ENCODE measurements around the gene UGT1A3.

UGT1A3 gene

DNA sequence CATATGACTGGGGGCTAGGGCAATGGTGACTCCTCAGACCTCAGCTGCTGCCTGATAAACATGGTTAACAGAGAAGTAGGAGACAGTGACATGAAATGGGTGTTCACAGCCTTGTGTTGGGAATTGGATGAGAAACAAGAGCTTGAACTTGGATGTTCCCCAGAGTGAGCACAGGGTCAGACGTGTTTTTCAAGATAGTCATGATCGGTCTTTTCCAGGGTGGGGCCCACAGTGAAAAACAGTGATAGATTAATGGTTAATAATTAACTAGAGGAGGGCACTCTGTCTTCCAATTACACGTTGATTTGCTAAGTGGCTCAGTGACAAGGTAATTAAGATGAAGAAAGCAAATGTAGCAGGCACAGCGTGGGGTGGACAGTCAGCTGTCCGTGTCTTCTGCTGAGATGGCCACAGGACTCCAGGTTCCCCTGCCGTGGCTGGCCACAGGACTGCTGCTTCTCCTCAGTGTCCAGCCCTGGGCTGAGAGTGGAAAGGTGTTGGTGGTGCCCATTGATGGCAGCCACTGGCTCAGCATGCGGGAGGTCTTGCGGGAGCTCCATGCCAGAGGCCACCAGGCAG is at the start of gene UGT1A3:
TSS of gene UGT1A3 (plus strand) at position 320 of the 579 bp plus-strand sequence. CDS start at position 405, 85 bp downstream.
- TF ChIP-seq SUZ12 (IDR thresholded peaks at IDR 0.05) (no peak), FOXM1 (IDR thresholded peaks at IDR 0.05; ENCODE audit: borderline replicate concordance) (no peak), TARDBP (IDR thresholded peaks at IDR 0.05) (no peak), NFRKB (IDR thresholded peaks at IDR 0.05) (no peak), LEF1 (IDR thresholded peaks at IDR 0.05; ENCODE audit: borderline replicate concordance) (no peak), SP1 (IDR thresholded peaks at IDR 0.05) (no peak), ARNT (IDR thresholded peaks at IDR 0.05) (no peak), ELF4 (IDR thresholded peaks at IDR 0.05) (no peak), BHLHE40 (IDR thresholded peaks at IDR 0.05; ENCODE audit: borderline replicate concordance) (no peak), ZNF384 (IDR thresholded peaks at IDR 0.05) (no peak)
- TF ChIP-seq, protein P1, sequence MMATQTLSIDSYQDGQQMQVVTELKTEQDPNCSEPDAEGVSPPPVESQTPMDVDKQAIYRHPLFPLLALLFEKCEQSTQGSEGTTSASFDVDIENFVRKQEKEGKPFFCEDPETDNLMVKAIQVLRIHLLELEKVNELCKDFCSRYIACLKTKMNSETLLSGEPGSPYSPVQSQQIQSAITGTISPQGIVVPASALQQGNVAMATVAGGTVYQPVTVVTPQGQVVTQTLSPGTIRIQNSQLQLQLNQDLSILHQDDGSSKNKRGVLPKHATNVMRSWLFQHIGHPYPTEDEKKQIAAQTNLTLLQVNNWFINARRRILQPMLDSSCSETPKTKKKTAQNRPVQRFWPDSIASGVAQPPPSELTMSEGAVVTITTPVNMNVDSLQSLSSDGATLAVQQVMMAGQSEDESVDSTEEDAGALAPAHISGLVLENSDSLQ (IDR thresholded peaks at IDR 0.05), result no peak
- ChIA-PET POLR2A (no interaction called here), CTCF (no interaction called here)
- no peak for DNase-seq (ENCODE audit: extremely low spot score)

DNA sequence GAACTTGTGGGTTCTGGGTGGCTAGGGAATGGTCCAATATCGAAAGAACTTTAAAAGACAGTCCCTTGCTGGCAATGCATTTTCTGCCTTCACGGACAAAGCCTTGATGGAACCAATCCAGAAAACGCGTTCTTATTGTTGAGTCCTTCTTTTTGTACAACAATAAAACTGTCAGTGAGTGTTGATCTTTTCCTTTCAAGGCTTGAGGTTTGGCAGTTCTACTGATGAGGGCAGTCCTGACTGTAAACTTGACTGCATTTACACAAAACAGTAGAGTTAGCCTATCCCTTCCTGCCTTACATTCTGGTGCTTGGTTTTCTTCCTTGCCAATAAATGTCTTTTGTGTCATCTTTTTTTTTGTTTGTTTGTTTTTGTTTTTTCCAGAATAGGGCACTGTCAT is 49.6 kb upstream of the UGT1A3 start:
- ChIA-PET CTCF (no interaction called here), POLR2A (no interaction called here)
- no peak for DNase-seq (ENCODE audit: extremely low spot score)
- TF ChIP-seq, protein P1 (IDR thresholded peaks at IDR 0.05), result no peak
- TF ChIP-seq FOXA1 (IDR thresholded peaks at IDR 0.05) (no peak), ARNT (IDR thresholded peaks at IDR 0.05) (no peak), TARDBP (IDR thresholded peaks at IDR 0.05) (no peak), SP1 (IDR thresholded peaks at IDR 0.05) (no peak), ELF4 (IDR thresholded peaks at IDR 0.05) (no peak), L3MBTL2 (conservative IDR thresholded peaks at IDR 0.05) (no peak), FOXK2 (IDR thresholded peaks at IDR 0.05) (no peak), LEF1 (IDR thresholded peaks at IDR 0.05; ENCODE audit: borderline replicate concordance) (no peak), HDGF (IDR thresholded peaks at IDR 0.05; ENCODE audit: borderline replicate concordance) (no peak), NFRKB (IDR thresholded peaks at IDR 0.05) (no peak), BHLHE40 (IDR thresholded peaks at IDR 0.05; ENCODE audit: borderline replicate concordance) (no peak), FOXM1 (IDR thresholded peaks at IDR 0.05; ENCODE audit: borderline replicate concordance) (no peak), SUZ12 (IDR thresholded peaks at IDR 0.05) (no peak), CTBP1 (IDR thresholded peaks at IDR 0.05; ENCODE audit: borderline replicate concordance) (no peak), ZNF384 (IDR thresholded peaks at IDR 0.05) (no peak)

DNA sequence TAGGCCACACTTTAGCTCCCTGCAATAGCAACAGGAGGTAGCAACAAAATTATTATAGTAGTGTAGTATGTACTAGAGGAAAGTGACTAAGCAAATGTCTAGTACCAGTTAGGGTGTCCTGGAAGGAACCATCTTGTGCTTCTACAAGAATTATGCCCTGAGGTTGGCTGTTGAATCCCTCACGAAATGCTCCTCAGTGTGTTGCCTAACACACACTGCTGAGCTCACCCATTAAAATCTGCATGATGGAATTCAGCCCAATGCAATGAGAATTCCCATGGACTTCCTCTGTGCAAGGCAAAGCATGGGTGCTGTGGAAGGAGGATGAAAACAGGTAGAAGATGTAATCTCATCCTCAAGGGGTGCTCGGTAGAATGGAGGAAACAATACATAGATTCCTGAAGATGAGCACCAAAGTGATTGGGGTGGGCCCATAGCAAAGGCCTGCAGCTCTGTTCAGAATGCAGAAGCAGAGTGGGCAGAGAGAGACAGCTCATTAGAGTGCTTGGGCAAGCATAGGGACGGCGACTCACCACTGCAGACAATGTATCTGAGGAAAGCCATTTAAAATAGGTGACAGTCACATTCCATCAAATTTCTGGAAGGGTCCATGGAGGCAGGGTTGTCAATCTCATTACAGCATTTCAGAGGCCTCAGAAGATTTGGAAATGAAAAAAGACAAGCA is 48.3 kb upstream of the UGT1A3 start:
- no peak for DNase-seq (ENCODE audit: extremely low spot score)
- TF ChIP-seq NFRKB (IDR thresholded peaks at IDR 0.05) (no peak), BHLHE40 (IDR thresholded peaks at IDR 0.05; ENCODE audit: borderline replicate concordance) (no peak), FOXM1 (IDR thresholded peaks at IDR 0.05; ENCODE audit: borderline replicate concordance) (no peak), ZNF384 (IDR thresholded peaks at IDR 0.05) (no peak), CTBP1 (IDR thresholded peaks at IDR 0.05; ENCODE audit: borderline replicate concordance) (no peak), SP1 (IDR thresholded peaks at IDR 0.05) (no peak), FOXA1 (IDR thresholded peaks at IDR 0.05) (no peak), L3MBTL2 (conservative IDR thresholded peaks at IDR 0.05) (no peak), TARDBP (IDR thresholded peaks at IDR 0.05) (no peak), SUZ12 (IDR thresholded peaks at IDR 0.05) (no peak), LEF1 (IDR thresholded peaks at IDR 0.05; ENCODE audit: borderline replicate concordance) (no peak), HDGF (IDR thresholded peaks at IDR 0.05; ENCODE audit: borderline replicate concordance) (no peak), FOXK2 (IDR thresholded peaks at IDR 0.05) (no peak)
- TF ChIP-seq, protein P1 (IDR thresholded peaks at IDR 0.05), result no peak
- ChIA-PET CTCF (no interaction called here), POLR2A (no interaction called here)

DNA sequence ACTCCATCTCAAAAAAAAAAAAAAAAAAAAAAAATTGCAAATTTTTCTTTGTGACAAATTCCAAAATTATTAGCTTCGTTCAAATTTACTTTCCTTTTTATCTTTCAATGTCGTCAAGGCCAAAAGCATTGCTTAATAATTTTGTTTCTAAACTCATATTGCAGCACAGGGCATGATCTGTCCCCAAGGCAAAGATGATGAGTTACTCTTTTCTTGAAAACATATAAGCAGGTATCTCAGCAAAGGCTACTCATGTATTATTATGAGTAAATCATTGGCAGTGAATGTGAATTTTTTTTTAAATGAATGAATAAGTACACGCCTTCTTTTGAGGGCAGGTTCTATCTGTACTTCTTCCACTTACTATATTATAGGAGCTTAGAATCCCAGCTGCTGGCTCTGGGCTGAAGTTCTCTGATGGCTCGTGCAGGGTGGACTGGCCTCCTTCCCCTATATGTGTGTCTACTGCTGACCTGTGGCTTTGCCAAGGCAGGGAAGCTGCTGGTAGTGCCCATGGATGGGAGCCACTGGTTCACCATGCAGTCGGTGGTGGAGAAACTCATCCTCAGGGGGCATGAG is 47.2 kb upstream of the UGT1A3 start, which contains the start of gene UGT1A7:
TSS of gene UGT1A7 (plus strand) at position 381 of the 579 bp plus-strand sequence. CDS start at position 418, 37 bp downstream.
- CTCF ChIA-PET, result no interaction called here
- no peak for DNase-seq (ENCODE audit: extremely low spot score)
- TF ChIP-seq SP1 (IDR thresholded peaks at IDR 0.05) (no peak), ARNT (IDR thresholded peaks at IDR 0.05) (no peak), ELF4 (IDR thresholded peaks at IDR 0.05) (no peak), ZNF384 (IDR thresholded peaks at IDR 0.05) (no peak), LEF1 (IDR thresholded peaks at IDR 0.05; ENCODE audit: borderline replicate concordance) (no peak), TARDBP (IDR thresholded peaks at IDR 0.05) (no peak), SUZ12 (IDR thresholded peaks at IDR 0.05) (no peak)
- POLR2A ChIA-PET, result no interaction called here

DNA sequence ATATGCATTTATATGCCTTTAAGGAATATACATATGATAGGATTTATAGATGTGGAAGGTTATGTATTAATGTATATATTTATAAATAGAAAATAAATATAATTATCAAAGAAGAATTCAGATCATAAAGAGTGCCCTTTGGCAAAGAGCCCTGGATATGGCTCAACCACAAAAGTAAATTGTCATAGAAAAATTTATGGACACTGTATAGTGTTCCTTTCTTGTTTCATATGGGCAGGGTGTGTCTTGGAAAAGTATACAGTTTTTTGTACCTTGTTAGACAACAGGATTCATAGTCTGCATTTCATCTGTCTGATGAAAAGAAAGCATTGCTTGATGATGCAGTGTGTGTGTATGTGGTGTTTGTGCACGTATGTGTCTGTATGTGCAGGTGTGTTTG is 44.2 kb upstream of the UGT1A3 start:
- TF ChIP-seq FOXK2 (IDR thresholded peaks at IDR 0.05) (no peak), ARNT (IDR thresholded peaks at IDR 0.05) (no peak)

DNA sequence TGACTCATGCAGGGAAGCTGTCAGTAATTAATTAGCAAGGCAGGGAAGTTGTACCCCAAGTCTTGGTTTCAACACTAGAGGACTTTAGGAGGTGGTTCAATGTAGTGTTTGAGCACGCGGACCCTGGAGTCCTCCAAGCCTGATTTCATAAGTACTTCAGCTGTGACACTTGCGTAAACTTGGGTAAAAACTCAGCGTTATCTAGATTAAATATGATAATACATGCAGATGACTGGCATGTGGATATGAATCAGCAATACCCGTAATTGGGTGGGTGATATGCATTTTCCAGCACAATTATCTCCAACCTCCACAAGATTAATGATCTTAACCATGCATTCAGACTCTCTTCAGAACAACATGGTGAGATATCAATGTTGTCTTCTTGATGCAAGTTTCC is 41.9 kb upstream of the UGT1A3 start:
- POLR2A ChIA-PET, result no interaction called here
- no peak for DNase-seq (ENCODE audit: extremely low spot score)
- CTCF ChIA-PET, result interaction anchor here (0.7 kb wide), 1 partner anchor 514 kb away, joined by 8 read pairs; no protein-coding TSS in a partner anchor
- TF ChIP-seq CTBP1 (IDR thresholded peaks at IDR 0.05; ENCODE audit: borderline replicate concordance) (no peak), ZNF384 (IDR thresholded peaks at IDR 0.05) (no peak), LEF1 (IDR thresholded peaks at IDR 0.05; ENCODE audit: borderline replicate concordance) (no peak), SUZ12 (IDR thresholded peaks at IDR 0.05) (no peak), ELF4 (IDR thresholded peaks at IDR 0.05) (no peak), L3MBTL2 (conservative IDR thresholded peaks at IDR 0.05) (no peak), FOXA1 (IDR thresholded peaks at IDR 0.05) (no peak), TARDBP (IDR thresholded peaks at IDR 0.05) (no peak), FOXK2 (IDR thresholded peaks at IDR 0.05) (no peak), ARNT (IDR thresholded peaks at IDR 0.05) (no peak), SP1 (IDR thresholded peaks at IDR 0.05) (no peak)
- TF ChIP-seq, protein P1 (IDR thresholded peaks at IDR 0.05), result no peak

More for the DNA sequence above, 44.2 kb upstream of the UGT1A3 start:
- no peak for DNase-seq (ENCODE audit: extremely low spot score)
- ChIA-PET CTCF (no interaction called here), POLR2A (no interaction called here)

Data from HEK293T (cell line).